HepG2 (cell line): Measurements from ENCODE around the gene RNF114. TPM values are rescaled to one million over a fixed set of nuclear protein-coding genes. Genes with fewer than 3 reads are reported as not detected.
A peak's percentile ranks its signal among the peaks of the same experiment; 100 is the strongest.

Source experiments
- FOSL2 ChIP-seq: sonication (generic); formaldehyde crosslinking; IDR thresholded peaks from 2 replicates; pipeline ENCODE4 v1.4.0; 2020; ENCODE audit warnings: missing genetic modification reagents
- FUBP1 ChIP-seq: sonication (generic); formaldehyde crosslinking; IDR thresholded peaks from 2 replicates; pipeline ENCODE4 v1.5.1; 2020; ENCODE audit warnings: missing genetic modification reagents, mild to moderate bottlenecking, borderline replicate concordance
- GATAD2A ChIP-seq: IDR thresholded peaks from 2 replicates; pipeline ENCODE4 v1.6.1; 2016
- HIVEP1 ChIP-seq: sonication (generic); formaldehyde crosslinking; IDR thresholded peaks from 2 replicates; pipeline ENCODE4 v1.4.0; 2020; ENCODE audit warnings: mild to moderate bottlenecking, missing genetic modification reagents
- HMG20A ChIP-seq: IDR thresholded peaks from 2 replicates; pipeline ENCODE4 v1.6.1; 2016; ENCODE audit warnings: borderline replicate concordance
- KIAA2018 ChIP-seq: sonication (generic); formaldehyde crosslinking; IDR thresholded peaks from 2 replicates; pipeline ENCODE4 v1.5.0; 2020; ENCODE audit warnings: mild to moderate bottlenecking, missing genetic modification reagents, borderline replicate concordance
- NPAS2 ChIP-seq: sonication (generic); formaldehyde crosslinking; IDR thresholded peaks from 2 replicates; pipeline ENCODE4 v1.8.0; 2022; ENCODE audit warnings: mild to moderate bottlenecking, missing genetic modification reagents, borderline replicate concordance
- SNRNP70 ChIP-seq: fragments of 200-400 bp; formaldehyde crosslinking; IDR thresholded peaks from 2 replicates; pipeline ENCODE4 v1.6.1; 2017; ENCODE audit warnings: mild to moderate bottlenecking, low read depth, low read length, moderate library complexity
- UBTF ChIP-seq: sonication (generic); formaldehyde crosslinking; IDR thresholded peaks from 2 replicates; pipeline ENCODE4 v1.4.0; 2020; ENCODE audit warnings: mild to moderate bottlenecking, missing genetic modification reagents
- ZNF326 ChIP-seq: sonication (generic); formaldehyde crosslinking; IDR thresholded peaks from 2 replicates; pipeline ENCODE4 v1.4.0; 2020; ENCODE audit warnings: missing genetic modification reagents, borderline replicate concordance
- ZNF333 ChIP-seq: sonication (generic); formaldehyde crosslinking; IDR thresholded peaks from 2 replicates; pipeline ENCODE4 v1.4.0; 2020; ENCODE audit warnings: mild to moderate bottlenecking, missing genetic modification reagents, borderline replicate concordance
- ZNF382 ChIP-seq: sonication (generic); formaldehyde crosslinking; IDR thresholded peaks from 2 replicates; pipeline ENCODE4 v1.5.0; 2020; ENCODE audit warnings: missing genetic modification reagents, mild to moderate bottlenecking, borderline replicate concordance
- ZSCAN5A ChIP-seq: sonication (generic); formaldehyde crosslinking; IDR thresholded peaks from 2 replicates; pipeline ENCODE4 v1.8.0; 2022; ENCODE audit warnings: mild to moderate bottlenecking, missing genetic modification reagents, borderline replicate concordance
- polyA plus RNA-seq, 8 experiments: library from polyadenylated mRNA; depleted of rRNA in 3 of 8; stranded (reverse) in 7 of 8; unstranded in 1 of 8; fragments of >200 nt; fragmentation: Illumina TruSeq in 4 of 8; extraction: Trizol in 4 of 8; gene quantifications; 2 replicates each; pipeline versions ENCODE4 v1.2.1 to v1.2.3, GENCODE V29; 2011 to 2016; ENCODE audit warnings: low read depth in 4 of 8, missing spikeins in 1 of 8, mixed read lengths in 1 of 8; ENCODE audit not compliant: insufficient read depth in 1 of 8
- total RNA-seq, 5 experiments: library from RNA; depleted of rRNA; stranded (reverse); fragments of >200 nt; fragmentation: Illumina TruSeq; extraction: Trizol; gene quantifications; 2 replicates each; pipeline ENCODE4 v1.2.3, GENCODE V29; 2016; ENCODE audit warnings: low read depth in 1 of 5

The RNF114 gene
- total and polyA plus RNA-seq, 2 of the 13 experiments (the other 11 are each of a cell fraction or from before 2014, with no cell fraction given) = 119 to 126 TPM

- TF ChIP-seq FUBP1 (CRISPR knock-in tag) (no peak), ZNF382 (CRISPR knock-in tag) (no peak), FOSL2 (CRISPR knock-in tag) (no peak), UBTF (CRISPR knock-in tag) (no peak; the same call in 1 of the 2 replicates), SNRNP70 (no peak), ZSCAN5A (CRISPR knock-in tag) (no peak), HMG20A (no peak), NPAS2 (no peak), GATAD2A (CRISPR knock-in tag) (no peak), ZNF326 (CRISPR knock-in tag) (no peak), ZNF333 (CRISPR knock-in tag) (peak; percentile 82; the same call in 1 of the 2 replicates), HIVEP1 (CRISPR knock-in tag) (peak; percentile 63; the same call in 1 of the 2 replicates), KIAA2018 (CRISPR knock-in tag) (no peak)
Measured at GRCh38 chr20:49983123-49983847, 47.1 kb downstream of the RNF114 start (continued).
